Omental fat pad (tissue), 4 donors: ENCODE results near the gene LMCD1. TPM values are rescaled to one million over a fixed set of nuclear protein-coding genes. Genes with fewer than 3 reads are reported as not detected.

Experiments
- ATAC-seq: fragments of 150-250 bp; one replicate; pipeline ENCODE4 v1.9.1; 2016; ENCODE audit warnings: mild to moderate bottlenecking, moderate library complexity; ENCODE audit not compliant: low FRiP score
- DNase-seq: peaks from one replicate; pipeline ENCODE4 v3.0.0-alpha.2; 2019; ENCODE audit warnings: low spot score
- total RNA-seq, 4 donors: library from RNA; depleted of rRNA; stranded (reverse); fragments of >200 nt; gene quantifications; one replicate each; pipeline ENCODE4 v1.1.0, GENCODE V29; 2016
- TF ChIP-seq, protein P1 (sequence below), 3 donors: fragments of 450-650 bp; IDR thresholded peaks; one replicate each; pipeline ENCODE4 v1.5.1; 2016 to 2017; ENCODE audit warnings: antibody characterized with exemption in 3 of 3, mild to moderate bottlenecking in 3 of 3, moderate library complexity in 2 of 3

Gene LMCD1
- total RNA-seq, 4 donors from 2014 or later: 135 to 1,380 (median 270) TPM

DNA sequence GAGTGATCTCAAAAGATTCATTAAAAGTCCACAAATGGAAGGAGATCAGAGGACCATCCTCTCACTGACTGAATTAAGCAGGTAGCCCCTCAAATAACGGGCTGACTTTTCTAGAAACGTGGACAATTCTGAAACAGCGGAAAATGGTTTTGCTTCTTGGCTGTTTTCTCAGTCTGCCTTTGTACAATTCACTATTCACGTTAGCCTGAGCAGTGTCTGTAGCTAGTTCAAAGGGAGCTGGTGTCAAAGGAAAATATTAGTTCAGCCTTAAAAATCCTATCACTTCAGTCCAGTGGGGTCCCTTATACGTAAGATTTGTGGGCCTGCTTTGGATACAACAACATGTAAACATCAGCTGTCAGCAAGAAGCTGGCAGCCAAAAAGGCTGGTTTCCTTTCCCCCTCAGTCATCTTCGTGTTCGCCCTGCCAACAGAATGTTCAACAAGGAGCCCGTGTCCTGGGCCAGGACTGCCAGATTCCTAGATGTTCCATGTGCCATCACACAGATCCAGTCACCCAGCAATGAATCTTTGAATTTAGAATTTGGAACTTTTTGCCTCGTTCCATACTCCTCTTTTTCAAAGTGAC, 19.3 kb downstream of the LMCD1 start:
- TF ChIP-seq, protein P1, sequence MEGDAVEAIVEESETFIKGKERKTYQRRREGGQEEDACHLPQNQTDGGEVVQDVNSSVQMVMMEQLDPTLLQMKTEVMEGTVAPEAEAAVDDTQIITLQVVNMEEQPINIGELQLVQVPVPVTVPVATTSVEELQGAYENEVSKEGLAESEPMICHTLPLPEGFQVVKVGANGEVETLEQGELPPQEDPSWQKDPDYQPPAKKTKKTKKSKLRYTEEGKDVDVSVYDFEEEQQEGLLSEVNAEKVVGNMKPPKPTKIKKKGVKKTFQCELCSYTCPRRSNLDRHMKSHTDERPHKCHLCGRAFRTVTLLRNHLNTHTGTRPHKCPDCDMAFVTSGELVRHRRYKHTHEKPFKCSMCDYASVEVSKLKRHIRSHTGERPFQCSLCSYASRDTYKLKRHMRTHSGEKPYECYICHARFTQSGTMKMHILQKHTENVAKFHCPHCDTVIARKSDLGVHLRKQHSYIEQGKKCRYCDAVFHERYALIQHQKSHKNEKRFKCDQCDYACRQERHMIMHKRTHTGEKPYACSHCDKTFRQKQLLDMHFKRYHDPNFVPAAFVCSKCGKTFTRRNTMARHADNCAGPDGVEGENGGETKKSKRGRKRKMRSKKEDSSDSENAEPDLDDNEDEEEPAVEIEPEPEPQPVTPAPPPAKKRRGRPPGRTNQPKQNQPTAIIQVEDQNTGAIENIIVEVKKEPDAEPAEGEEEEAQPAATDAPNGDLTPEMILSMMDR (IDR thresholded peaks at IDR 0.05): no peak
- ATAC-seq (no peak), DNase-seq (no peak)

DNA sequence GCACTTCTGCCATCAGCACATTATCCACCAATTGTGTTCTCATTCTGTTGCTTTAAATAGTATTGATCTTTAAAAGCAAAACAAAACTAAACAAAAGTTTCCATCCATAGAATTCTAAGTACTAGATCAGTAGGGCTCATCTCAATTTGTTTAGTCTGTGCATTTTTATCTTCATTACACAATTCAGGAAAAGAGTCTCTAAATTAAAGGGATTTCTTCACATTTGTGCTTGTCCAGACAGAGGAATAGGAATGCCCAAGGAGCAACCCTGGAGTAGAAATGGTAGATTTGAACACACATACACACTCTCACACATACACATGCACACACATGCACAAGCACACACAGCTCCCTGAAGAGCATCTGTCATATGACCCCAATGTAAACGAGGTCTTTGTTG, 21.4 kb downstream of the LMCD1 start:
- TF ChIP-seq, protein P1 (IDR thresholded peaks at IDR 0.05): no peak
- DNase-seq: no peak
- no peak for ATAC-seq

DNA sequence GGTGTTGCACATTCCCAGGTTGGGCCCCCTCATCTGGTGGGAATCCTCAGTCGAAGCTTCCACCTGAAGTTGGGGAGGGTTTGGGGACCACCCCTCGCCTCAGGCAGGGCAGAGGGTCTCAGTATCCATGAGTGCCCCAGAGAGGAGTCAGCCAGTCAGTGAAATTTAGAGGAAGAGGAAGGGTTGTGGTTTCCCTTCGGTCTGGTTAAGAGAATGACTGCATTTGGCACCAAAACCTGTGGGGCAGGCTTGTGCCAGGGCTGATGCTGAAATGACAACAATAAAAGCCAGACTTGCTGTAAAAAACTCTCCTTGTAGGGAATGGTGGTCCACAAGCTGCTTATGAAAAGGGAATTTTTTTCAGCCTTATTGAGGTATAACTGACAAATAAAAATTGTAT, 22.6 kb downstream of the LMCD1 start:
- TF ChIP-seq, protein P1 (IDR thresholded peaks at IDR 0.05): no peak
- ATAC-seq: peak; percentile 3
- no peak for DNase-seq

DNA sequence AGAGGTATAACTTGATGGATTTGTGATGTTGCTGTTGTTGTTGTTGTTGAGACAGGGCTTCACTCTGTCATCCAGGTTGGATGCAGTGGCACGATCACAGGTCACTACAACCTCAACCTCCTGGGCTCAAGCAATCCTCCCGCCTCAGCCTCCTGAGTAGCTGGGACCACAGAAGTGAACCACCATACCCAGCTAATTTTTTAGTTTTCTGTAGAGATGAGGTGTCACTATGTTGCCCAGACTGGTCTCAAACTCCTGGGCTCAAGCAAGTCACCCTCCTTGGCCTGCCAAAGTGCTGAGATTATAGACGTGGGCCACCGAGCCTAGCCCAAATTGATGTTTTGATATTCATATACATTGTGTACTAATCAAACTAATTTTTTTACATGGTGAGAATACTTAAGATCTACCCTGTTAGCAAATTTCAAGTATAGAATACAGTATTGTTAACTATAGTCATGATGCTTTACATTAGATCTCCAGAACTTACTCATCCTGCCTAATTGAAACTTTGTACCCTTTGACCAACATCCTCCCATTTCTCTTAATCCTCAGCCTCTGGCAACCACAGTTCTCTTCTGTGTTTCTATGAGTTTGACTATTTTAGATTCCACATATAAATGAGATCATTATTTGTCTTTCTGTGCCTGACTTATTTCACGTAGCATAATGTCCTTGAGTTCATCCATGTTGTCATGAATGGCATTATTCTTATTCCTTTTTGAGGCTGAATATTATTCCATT, 23.2 kb downstream of the LMCD1 start:
- no peak for ATAC-seq
- TF ChIP-seq, protein P1 (IDR thresholded peaks at IDR 0.05): no peak
- DNase-seq: no peak

DNA sequence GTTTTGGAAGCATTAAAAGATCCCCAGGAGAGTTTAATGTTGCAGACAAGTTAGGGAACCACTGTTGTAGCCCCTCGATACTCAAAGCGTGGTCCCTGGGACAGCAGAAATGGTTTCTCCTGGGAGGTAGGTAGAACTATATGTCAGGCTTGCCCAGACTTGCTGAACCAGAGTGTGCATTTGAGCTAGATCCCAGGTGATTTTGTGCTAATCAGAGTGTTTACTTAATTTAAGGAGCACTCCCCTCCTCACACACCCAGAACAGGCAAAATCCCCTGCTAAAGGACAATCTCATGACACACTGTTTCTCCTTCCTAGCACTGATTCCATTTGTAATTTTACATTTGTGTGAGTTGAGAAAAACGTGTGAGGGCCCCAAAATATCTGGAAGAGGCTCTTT, 24.3 kb downstream of the LMCD1 start:
- DNase-seq (no peak), ATAC-seq (no peak)
- TF ChIP-seq, protein P1 (IDR thresholded peaks at IDR 0.05): no peak

DNA sequence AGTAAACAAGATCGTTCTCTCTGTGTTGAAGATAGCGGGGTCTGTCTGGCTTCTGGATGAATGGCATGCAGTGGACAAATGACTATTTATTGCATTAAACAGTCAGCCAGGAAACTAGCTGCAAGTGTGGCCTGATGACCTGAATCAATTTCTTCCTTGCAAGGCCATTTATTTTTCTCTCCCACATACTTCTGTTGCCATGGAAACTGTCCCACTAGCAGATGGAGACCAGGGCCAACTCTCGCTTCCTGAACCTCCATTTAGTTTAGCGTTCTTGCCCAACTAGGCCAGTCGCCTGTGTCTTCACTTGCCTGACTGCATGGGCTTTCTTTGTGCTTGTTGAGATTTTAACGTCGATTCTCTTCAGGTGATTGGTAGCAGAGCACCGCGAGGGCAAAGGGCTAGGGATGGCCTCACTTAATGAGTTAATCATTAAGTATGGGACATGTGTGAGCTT, 27.6 kb downstream of the LMCD1 start:
- no peak for ATAC-seq
- TF ChIP-seq, protein P1 (IDR thresholded peaks at IDR 0.05): no peak
- DNase-seq: no peak
